Sigmoid colon (tissue), 3 donors: ENCODE results near the gene RPP14.

Experiments
- CTCF ChIP-seq, 4 experiments: fragments of 450-650 bp in 3 of 4; fragments of 200-600 bp in 1 of 4; IDR thresholded peaks; one replicate each; pipeline ENCODE4 v1.5.1; 2016 to 2019; ENCODE audit warnings: antibody characterized with exemption in 4 of 4, mild to moderate bottlenecking in 3 of 4, moderate library complexity in 2 of 4
- POLR2A ChIP-seq, 2 donors: fragments of 450-650 bp; IDR thresholded peaks; one replicate each; pipeline ENCODE4 v1.6.1; 2016; ENCODE audit warnings: antibody characterized with exemption in 2 of 2, mild to moderate bottlenecking in 2 of 2, moderate library complexity in 2 of 2

DNA sequence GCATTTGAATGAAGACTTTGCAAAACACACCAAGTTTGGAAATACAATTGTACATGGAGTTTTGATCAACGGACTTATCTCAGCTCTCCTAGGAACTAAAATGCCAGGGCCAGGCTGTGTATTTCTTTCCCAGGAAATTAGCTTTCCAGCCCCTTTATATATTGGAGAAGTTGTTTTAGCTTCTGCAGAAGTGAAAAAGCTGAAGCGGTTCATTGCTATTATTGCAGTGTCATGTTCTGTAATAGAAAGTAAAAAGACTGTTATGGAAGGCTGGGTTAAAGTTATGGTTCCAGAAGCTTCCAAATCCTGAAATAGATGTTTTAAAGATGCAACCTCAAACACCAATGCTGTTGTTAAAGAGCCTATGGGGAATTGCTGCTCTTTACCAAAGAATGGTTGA, 11.8 kb downstream of the RPP14 start:
- TF ChIP-seq POLR2A (IDR thresholded peaks at IDR 0.05) (no peak), CTCF (IDR thresholded peaks at IDR 0.05) (no peak)
